ENCODE data around the gene SLC9A9.

Gene SLC9A9

DNA sequence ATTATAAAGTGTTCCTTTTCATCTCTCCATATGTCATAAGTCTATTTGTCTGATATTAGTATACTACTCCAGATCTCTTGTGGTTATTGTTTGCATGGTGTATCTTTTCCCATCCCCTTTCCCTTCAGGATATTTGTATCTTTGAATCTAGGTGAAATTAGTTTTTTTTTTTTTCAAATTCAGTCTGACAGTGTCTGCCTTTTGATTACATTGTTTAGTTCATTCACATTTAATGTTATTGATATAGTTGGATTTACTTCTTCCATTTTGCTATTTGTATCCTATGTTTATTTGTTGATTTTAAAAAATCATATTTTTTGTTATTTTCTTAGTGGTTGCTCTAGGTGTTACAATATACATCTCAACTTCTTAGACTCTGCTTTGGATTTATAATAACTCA is 445.7 kb downstream of the SLC9A9 start:
- ATAC-seq = no peak
- TF ChIP-seq ESRRG (CRISPR knock-in tag; IDR thresholded peaks at IDR 0.05) (no peak), CSDC2 (CRISPR knock-in tag; IDR thresholded peaks at IDR 0.05) (no peak)

DNA sequence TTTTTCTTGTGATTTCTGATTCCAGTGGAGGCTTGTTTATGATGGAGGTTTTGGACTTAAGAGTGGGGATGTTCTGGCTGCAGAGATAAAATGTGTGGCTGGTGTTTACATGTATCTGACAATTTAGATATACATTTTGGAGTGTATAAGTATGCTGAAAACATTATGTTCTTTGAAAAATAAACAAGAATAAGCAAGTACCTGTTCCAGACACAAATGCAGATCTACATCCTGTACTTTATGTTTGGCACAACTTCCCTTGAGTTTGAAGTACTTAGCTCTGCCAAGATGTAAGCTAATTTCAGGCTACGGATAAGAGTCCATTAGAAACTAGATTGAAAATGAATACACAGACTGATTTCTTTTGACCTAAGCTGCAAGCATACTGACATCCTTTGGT is 451.5 kb downstream of the SLC9A9 start:
- TF ChIP-seq, protein P1, sequence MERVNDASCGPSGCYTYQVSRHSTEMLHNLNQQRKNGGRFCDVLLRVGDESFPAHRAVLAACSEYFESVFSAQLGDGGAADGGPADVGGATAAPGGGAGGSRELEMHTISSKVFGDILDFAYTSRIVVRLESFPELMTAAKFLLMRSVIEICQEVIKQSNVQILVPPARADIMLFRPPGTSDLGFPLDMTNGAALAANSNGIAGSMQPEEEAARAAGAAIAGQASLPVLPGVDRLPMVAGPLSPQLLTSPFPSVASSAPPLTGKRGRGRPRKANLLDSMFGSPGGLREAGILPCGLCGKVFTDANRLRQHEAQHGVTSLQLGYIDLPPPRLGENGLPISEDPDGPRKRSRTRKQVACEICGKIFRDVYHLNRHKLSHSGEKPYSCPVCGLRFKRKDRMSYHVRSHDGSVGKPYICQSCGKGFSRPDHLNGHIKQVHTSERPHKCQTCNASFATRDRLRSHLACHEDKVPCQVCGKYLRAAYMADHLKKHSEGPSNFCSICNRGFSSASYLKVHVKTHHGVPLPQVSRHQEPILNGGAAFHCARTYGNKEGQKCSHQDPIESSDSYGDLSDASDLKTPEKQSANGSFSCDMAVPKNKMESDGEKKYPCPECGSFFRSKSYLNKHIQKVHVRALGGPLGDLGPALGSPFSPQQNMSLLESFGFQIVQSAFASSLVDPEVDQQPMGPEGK (CRISPR knock-in tag; IDR thresholded peaks at IDR 0.05; ENCODE audit: borderline replicate concordance) = no peak
- TF ChIP-seq TOX (CRISPR knock-in tag; IDR thresholded peaks at IDR 0.05; ENCODE audit: borderline replicate concordance) (no peak), ZFP30 (CRISPR knock-in tag; IDR thresholded peaks at IDR 0.05) (no peak), TCF4 (CRISPR knock-in tag; IDR thresholded peaks at IDR 0.05; ENCODE audit: borderline replicate concordance) (no peak), SNAI2 (CRISPR knock-in tag; IDR thresholded peaks at IDR 0.05) (no peak), BACH2 (CRISPR knock-in tag; IDR thresholded peaks at IDR 0.05; ENCODE audit: borderline replicate concordance) (no peak), ZFP3 (CRISPR knock-in tag; IDR thresholded peaks at IDR 0.05) (no peak)
- TF ChIP-seq, protein P2, sequence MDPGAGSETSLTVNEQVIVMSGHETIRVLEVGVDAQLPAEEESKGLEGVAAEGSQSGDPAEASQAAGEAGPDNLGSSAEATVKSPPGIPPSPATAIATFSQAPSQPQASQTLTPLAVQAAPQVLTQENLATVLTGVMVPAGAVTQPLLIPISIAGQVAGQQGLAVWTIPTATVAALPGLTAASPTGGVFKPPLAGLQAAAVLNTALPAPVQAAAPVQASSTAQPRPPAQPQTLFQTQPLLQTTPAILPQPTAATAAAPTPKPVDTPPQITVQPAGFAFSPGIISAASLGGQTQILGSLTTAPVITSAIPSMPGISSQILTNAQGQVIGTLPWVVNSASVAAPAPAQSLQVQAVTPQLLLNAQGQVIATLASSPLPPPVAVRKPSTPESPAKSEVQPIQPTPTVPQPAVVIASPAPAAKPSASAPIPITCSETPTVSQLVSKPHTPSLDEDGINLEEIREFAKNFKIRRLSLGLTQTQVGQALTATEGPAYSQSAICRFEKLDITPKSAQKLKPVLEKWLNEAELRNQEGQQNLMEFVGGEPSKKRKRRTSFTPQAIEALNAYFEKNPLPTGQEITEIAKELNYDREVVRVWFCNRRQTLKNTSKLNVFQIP (CRISPR knock-in tag; IDR thresholded peaks at IDR 0.05; ENCODE audit: borderline replicate concordance, low read depth) = no peak
- ATAC-seq = no peak

DNA sequence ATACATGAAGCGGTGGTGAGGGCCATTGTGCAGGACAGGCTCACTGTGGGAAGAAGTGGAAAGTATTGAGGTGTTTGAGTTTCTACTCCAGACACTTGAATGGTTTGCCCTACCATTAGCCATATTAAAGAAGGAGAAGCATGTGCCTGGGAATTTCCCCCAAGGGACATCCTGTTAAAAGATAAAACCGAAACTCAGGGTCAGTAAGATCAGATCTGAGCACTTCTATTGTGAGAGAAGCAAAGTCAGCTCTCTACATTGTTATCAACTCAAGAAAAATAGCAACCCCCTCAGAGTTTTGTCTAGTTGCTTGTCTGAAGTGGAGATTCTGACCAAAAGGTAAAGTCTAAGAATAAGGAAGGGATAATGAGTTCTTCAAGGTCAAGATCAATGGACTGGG is 458.9 kb downstream of the SLC9A9 start:
- ATAC-seq = no peak
- TF ChIP-seq, protein P3, sequence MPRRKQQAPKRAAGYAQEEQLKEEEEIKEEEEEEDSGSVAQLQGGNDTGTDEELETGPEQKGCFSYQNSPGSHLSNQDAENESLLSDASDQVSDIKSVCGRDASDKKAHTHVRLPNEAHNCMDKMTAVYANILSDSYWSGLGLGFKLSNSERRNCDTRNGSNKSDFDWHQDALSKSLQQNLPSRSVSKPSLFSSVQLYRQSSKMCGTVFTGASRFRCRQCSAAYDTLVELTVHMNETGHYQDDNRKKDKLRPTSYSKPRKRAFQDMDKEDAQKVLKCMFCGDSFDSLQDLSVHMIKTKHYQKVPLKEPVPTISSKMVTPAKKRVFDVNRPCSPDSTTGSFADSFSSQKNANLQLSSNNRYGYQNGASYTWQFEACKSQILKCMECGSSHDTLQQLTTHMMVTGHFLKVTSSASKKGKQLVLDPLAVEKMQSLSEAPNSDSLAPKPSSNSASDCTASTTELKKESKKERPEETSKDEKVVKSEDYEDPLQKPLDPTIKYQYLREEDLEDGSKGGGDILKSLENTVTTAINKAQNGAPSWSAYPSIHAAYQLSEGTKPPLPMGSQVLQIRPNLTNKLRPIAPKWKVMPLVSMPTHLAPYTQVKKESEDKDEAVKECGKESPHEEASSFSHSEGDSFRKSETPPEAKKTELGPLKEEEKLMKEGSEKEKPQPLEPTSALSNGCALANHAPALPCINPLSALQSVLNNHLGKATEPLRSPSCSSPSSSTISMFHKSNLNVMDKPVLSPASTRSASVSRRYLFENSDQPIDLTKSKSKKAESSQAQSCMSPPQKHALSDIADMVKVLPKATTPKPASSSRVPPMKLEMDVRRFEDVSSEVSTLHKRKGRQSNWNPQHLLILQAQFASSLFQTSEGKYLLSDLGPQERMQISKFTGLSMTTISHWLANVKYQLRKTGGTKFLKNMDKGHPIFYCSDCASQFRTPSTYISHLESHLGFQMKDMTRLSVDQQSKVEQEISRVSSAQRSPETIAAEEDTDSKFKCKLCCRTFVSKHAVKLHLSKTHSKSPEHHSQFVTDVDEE (CRISPR knock-in tag; IDR thresholded peaks at IDR 0.05) = no peak
- TF ChIP-seq ISL1 (CRISPR knock-in tag; IDR thresholded peaks at IDR 0.05) = no peak
- TF ChIP-seq ZNF8 (CRISPR knock-in tag; IDR thresholded peaks at IDR 0.05) = no peak
- TF ChIP-seq ZFP30 (CRISPR knock-in tag; IDR thresholded peaks at IDR 0.05) = no peak
- no peak for TF ChIP-seq ARNTL (CRISPR knock-in tag; IDR thresholded peaks at IDR 0.05; ENCODE audit: borderline replicate concordance, low read depth)
- TF ChIP-seq, protein P1 (CRISPR knock-in tag; IDR thresholded peaks at IDR 0.05; ENCODE audit: borderline replicate concordance) = no peak
- no peak for TF ChIP-seq ZNF565 (CRISPR knock-in tag; conservative IDR thresholded peaks at IDR 0.05; ENCODE audit: low read depth)
- TF ChIP-seq, protein P4, sequence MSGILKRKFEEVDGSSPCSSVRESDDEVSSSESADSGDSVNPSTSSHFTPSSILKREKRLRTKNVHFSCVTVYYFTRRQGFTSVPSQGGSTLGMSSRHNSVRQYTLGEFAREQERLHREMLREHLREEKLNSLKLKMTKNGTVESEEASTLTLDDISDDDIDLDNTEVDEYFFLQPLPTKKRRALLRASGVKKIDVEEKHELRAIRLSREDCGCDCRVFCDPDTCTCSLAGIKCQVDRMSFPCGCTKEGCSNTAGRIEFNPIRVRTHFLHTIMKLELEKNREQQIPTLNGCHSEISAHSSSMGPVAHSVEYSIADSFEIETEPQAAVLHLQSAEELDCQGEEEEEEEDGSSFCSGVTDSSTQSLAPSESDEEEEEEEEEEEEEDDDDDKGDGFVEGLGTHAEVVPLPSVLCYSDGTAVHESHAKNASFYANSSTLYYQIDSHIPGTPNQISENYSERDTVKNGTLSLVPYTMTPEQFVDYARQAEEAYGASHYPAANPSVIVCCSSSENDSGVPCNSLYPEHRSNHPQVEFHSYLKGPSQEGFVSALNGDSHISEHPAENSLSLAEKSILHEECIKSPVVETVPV (CRISPR knock-in tag; IDR thresholded peaks at IDR 0.05) = no peak
- no peak for TF ChIP-seq BACH2 (CRISPR knock-in tag; IDR thresholded peaks at IDR 0.05; ENCODE audit: borderline replicate concordance)
- TF ChIP-seq TCF4 (CRISPR knock-in tag; IDR thresholded peaks at IDR 0.05; ENCODE audit: borderline replicate concordance) = no peak
- no peak for TF ChIP-seq ZNF70 (CRISPR knock-in tag; IDR thresholded peaks at IDR 0.05)
- TF ChIP-seq, protein P5, sequence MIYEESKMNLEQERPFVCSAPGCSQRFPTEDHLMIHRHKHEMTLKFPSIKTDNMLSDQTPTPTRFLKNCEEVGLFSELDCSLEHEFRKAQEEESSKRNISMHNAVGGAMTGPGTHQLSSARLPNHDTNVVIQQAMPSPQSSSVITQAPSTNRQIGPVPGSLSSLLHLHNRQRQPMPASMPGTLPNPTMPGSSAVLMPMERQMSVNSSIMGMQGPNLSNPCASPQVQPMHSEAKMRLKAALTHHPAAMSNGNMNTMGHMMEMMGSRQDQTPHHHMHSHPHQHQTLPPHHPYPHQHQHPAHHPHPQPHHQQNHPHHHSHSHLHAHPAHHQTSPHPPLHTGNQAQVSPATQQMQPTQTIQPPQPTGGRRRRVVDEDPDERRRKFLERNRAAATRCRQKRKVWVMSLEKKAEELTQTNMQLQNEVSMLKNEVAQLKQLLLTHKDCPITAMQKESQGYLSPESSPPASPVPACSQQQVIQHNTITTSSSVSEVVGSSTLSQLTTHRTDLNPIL (CRISPR knock-in tag; IDR thresholded peaks at IDR 0.05; ENCODE audit: low read depth) = no peak
- TF ChIP-seq ZFP3 (CRISPR knock-in tag; IDR thresholded peaks at IDR 0.05) = no peak
- no peak for TF ChIP-seq RARB (CRISPR knock-in tag; IDR thresholded peaks at IDR 0.05)
- no peak for TF ChIP-seq GLIS3 (CRISPR knock-in tag; IDR thresholded peaks at IDR 0.05)
- no peak for TF ChIP-seq SNAI2 (CRISPR knock-in tag; IDR thresholded peaks at IDR 0.05)
- TF ChIP-seq, protein P2 (CRISPR knock-in tag; IDR thresholded peaks at IDR 0.05; ENCODE audit: borderline replicate concordance, low read depth) = no peak
- no peak for TF ChIP-seq OSR1 (CRISPR knock-in tag; IDR thresholded peaks at IDR 0.05)
- TF ChIP-seq ZC3H10 (CRISPR knock-in tag; IDR thresholded peaks at IDR 0.05) = no peak
